Activated CD8-positive, alpha-beta memory T cell treated with anti-CD3 and anti-CD28 coated beads, Interleukin-2, amount 10 ng/mL, durations not matched to agents 7 days and 5 days (primary cell): ENCODE data around the gene PRR18. TPM values are rescaled to one million over a fixed set of nuclear protein-coding genes. Genes with fewer than 3 reads are reported as not detected.

ENCODE experiments used
- ATAC-seq: fragments of 150-1000 bp; cut with Tn5 transposase; one replicate; pipeline ENCODE4 v1.10.0; 2021; ENCODE audit warnings: moderate library complexity
- CTCF ChIA-PET: fragments of 350-600 bp; sonication (Branson Sonifier 250); formaldehyde crosslinking; loops from one replicate; lab custom pipeline; 2021; ENCODE audit warnings: antibody characterized with exemption; lab: Charles Lee
- DNase-seq: peaks from one replicate; pipeline ENCODE4 v3.0.0-alpha.2; 2020
- H3K27ac Mint-ChIP-seq: one replicate; pipeline ENCODE4 v1.8.0; 2021; ENCODE audit warnings: mild to moderate bottlenecking, mixed read lengths
- H3K27me3 Mint-ChIP-seq: one replicate; pipeline ENCODE4 v1.8.0; 2021; ENCODE audit warnings: mixed read lengths
- H3K36me3 Mint-ChIP-seq: one replicate; pipeline ENCODE4 v1.8.0; 2021; ENCODE audit warnings: mild to moderate bottlenecking, mixed read lengths
- H3K4me1 Mint-ChIP-seq: one replicate; pipeline ENCODE4 v1.8.0; 2021; ENCODE audit warnings: mixed read lengths
- H3K4me3 Mint-ChIP-seq: one replicate; pipeline ENCODE4 v1.8.0; 2021; ENCODE audit warnings: mild to moderate bottlenecking, moderate library complexity, mixed read lengths
- H3K9me3 Mint-ChIP-seq: one replicate; pipeline ENCODE4 v1.8.0; 2022; ENCODE audit warnings: low read depth, mixed read lengths
- total RNA-seq, 2 experiments: library from RNA; stranded (reverse); gene quantifications; one replicate each; pipeline ENCODE4 v1.2.3, GENCODE V29; 2021

PRR18 gene
- total RNA-seq, 2 experiments from 2014 or later, result not detected

DNA sequence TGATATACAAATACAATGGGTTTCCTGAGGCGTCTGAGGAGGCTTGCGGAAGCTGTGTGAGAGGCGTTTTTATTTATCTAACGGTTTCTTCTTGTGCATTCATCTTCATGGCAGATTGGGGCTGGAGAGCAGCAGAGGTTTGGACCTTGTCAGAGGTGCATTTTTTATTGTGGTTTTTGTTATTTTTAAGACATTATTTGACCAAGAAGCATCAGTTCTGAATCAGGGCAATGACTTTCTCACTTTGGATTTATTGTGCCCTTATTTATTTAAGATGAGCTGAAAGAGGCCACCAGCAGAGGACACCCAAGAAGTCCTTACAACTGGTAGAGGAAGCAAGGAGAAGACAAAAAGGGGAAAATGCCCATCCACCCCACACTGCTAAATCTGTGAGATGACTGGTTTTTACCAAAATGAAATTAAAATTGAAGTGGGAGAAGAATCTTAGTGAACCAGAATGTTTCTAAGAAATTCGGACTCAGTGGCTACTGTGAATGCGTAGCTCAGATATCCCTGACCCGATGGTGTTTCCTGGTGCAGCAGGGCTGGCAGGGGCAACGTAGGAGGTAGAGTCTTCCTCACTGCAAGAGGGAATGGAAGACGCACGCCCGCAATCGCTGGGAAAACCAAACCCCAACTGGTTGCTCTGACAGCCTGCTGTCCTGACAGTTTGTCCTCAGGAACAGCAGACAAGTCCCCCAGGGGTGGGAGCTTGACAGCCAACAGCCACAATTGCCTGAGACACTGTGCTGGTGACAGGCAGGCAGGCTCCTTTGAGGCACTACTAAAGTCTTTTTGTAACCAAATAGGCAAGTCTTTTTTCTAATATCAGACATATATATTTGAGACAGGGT is 14.2 kb downstream of the PRR18 start:
- ATAC-seq, result no peak
- Mint-ChIP-seq H3K27ac (no peak overlapping the region), H3K36me3 (no peaks in the 10 kb centered on the region)

DNA sequence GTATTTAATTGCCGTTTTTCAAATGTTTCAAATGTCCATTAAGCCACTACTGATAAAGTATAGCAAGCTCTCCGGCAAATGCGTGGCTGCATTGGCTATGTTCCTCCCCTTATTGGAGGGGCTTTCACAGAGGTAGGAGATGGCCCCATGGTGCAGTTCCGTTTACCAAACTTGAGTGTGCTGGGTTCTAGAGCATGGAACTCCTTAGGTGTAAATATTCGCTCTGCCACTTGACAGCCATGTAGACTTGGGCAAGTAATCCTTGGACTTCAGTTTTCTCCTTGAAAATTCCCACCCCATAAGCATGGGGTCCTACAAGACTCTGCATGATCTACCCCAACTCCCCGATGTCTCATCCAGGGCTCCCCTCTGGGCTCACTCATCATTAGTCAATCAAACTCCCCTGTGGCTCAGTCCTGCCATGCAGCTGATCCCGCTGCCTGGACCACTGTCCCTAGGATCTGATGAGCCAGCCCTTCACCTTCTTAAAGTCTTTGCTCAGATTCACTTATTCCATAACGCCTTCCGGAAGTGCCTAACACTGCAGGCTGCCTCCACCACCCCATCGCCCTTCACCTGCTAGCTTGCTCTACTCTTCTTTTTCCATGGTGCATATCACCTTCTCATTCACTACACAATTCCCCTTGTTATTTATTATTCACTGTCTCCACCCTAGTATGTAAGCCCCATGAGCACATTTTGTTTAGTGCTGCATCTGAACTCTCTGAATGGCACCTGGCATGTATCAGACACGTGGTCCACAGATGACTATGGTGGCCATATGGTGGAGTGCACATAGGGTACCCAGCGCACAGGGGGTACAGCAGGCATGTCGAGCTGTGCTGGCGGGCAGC is 18.8 kb downstream of the PRR18 start:
- H3K9me3 Mint-ChIP-seq, result no peaks in the 10 kb centered on the region
- ATAC-seq, result peak; percentile 72
- no peaks in the 10 kb centered on the region for H3K36me3 Mint-ChIP-seq
- no peak overlapping the region for H3K27ac Mint-ChIP-seq
- H3K27me3 Mint-ChIP-seq, result peaks cover 51% of the 10 kb centered on the region
- no peak overlapping the region for H3K4me3 Mint-ChIP-seq
- CTCF ChIA-PET, result interaction anchor here (0.7 to 1.3 kb wide), 2 partner anchors 13 to 111 kb away, joined by 3 to 4 read pairs; no protein-coding TSS in a partner anchor
- no peak for DNase-seq
- peaks cover 5% of the 10 kb centered on the region for H3K4me1 Mint-ChIP-seq

More for the DNA sequence above, 14.2 kb downstream of the PRR18 start:
- no peak for DNase-seq
- H3K4me3 Mint-ChIP-seq, result no peak overlapping the region
- peaks cover 5% of the 10 kb centered on the region for H3K4me1 Mint-ChIP-seq
- no peaks in the 10 kb centered on the region for H3K9me3 Mint-ChIP-seq
- CTCF ChIA-PET, result interaction anchor here (0.7 to 1.4 kb wide), 4 partner anchors 13 to 87 kb away, joined by 3 to 4 read pairs (median 3); no protein-coding TSS in a partner anchor
- peaks cover 67% of the 10 kb centered on the region for H3K27me3 Mint-ChIP-seq

DNA sequence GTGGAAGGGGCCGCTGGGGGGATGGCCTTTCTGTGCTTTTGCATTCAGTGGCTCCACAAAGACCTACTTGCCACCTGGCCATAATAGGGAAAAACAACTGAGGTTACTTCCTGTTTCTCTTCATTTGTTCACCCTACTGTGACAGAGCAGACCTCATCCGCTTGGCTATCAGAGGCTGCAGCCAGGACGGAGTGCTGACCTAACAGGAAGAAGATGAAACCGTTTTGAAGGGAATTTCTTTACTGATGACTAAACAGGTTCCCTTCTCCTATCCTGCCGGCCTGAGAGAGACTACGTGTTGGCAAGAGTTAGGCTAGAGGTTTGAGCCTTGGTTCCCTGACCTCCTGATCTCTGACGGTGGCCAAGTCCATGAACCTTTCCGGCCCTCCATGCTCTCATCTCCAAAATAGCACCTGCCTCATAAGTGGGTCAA is 21.3 kb downstream of the PRR18 start:
- no peak for ATAC-seq
- Mint-ChIP-seq H3K27me3 (peaks cover 38% of the 10 kb centered on the region), H3K36me3 (no peaks in the 10 kb centered on the region), H3K4me1 (peaks cover 2% of the 10 kb centered on the region), H3K9me3 (no peaks in the 10 kb centered on the region), H3K4me3 (no peak overlapping the region), H3K27ac (no peak overlapping the region)
- DNase-seq, result no peak
- CTCF ChIA-PET, result interaction anchor here (0.8 kb wide), 1 partner anchor 11 kb away, joined by 3 read pairs; no protein-coding TSS in a partner anchor

DNA sequence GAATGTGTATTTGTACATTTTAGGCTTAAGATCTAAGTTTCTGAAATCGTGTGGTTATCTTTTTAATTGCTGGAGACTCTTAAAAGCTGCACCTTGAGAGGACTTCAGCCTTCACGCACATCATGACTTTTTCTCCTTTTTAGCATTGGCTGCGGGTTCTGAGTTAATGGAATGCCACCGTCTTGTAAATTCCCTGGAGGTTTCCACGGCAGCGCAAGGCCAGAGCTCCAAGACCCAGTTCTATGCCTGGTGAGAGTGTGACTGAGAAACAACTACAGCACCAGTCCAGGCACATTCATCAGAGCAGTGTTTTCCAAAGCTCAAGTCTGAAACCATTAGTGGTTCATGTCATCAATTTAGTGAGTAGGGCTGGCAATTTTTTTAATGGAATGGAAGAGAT is 23.0 kb downstream of the PRR18 start:
- no peak overlapping the region for H3K27ac Mint-ChIP-seq
- no peak for DNase-seq
- CTCF ChIA-PET, result interaction anchor here (0.9 to 1.7 kb wide), 4 partner anchors 9 to 116 kb away, joined by 3 to 8 read pairs (median 4); no protein-coding TSS in a partner anchor
- peaks cover 34% of the 10 kb centered on the region for H3K27me3 Mint-ChIP-seq
- no peaks in the 10 kb centered on the region for H3K4me1 Mint-ChIP-seq
- H3K4me3 Mint-ChIP-seq, result no peak overlapping the region
- H3K36me3 Mint-ChIP-seq, result no peaks in the 10 kb centered on the region
- H3K9me3 Mint-ChIP-seq, result no peaks in the 10 kb centered on the region
- ATAC-seq, result no peak

DNA sequence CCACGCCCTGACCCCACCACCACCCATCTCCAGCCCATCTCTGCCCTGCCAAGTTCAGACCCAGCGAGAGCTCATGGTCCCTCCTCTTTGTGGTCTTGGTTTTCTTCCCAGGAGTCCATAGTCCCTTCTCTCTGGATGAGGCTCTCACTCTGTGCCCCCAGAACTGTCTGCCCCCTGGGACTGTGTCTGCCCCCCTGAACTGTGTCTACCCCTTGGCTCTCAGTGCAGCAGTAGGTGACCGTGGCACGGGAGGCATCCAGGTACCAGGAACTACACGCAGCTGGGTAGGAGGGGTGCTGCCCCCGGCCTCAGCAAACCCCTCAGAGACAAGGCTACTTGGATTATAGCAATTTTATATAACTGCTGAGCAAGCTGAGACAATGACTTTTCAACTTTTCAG is 23.6 kb downstream of the PRR18 start:
- CTCF ChIA-PET, result interaction anchor here (0.9 to 1.7 kb wide), 2 partner anchors 9 to 96 kb away, joined by 3 to 8 read pairs; no protein-coding TSS in a partner anchor
- DNase-seq (no peak), ATAC-seq (no peak)
- H3K27me3 Mint-ChIP-seq, result peaks cover 32% of the 10 kb centered on the region
- H3K4me1 Mint-ChIP-seq, result no peaks in the 10 kb centered on the region
- no peaks in the 10 kb centered on the region for H3K36me3 Mint-ChIP-seq
- H3K9me3 Mint-ChIP-seq, result no peaks in the 10 kb centered on the region
- H3K4me3 Mint-ChIP-seq, result no peak overlapping the region
- no peak overlapping the region for H3K27ac Mint-ChIP-seq

DNA sequence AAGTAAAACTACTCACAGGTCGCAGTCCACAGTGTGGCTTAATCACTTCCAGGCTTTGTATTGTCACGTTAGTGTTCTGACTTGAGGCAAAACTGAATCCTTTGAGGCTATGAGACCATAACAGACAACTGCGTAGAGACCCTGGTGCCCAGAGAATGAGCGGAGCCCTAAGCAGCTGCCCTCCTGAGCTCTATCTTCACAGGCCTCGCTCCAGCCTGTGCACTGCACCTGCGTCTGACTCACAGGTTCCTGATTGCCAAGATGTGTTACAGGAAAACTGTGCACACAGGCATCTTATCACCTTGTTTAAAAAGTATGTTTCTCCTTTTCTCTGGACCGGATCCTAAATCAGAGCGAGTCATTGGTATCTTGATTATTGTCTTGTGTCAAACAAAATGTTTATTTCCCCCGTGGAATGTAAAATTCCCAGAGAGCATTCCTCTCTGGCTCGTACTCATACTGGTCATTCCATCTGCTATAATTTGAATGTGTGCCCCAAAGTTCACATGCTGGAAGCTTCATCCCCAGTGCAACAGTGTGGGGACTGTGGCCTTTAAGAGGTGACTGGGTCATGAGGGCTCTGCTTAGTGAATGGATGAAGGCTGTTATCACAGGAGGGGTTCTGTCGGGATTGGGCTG is 25.7 kb downstream of the PRR18 start:
- no peak overlapping the region for H3K4me3 Mint-ChIP-seq
- H3K27ac Mint-ChIP-seq, result no peak overlapping the region
- peaks cover 29% of the 10 kb centered on the region for H3K27me3 Mint-ChIP-seq
- H3K4me1 Mint-ChIP-seq, result no peaks in the 10 kb centered on the region
- no peak for ATAC-seq
- CTCF ChIA-PET, result interaction anchor here (0.7 to 0.9 kb wide), 2 partner anchors 31 to 118 kb away, joined by 3 to 4 read pairs; no protein-coding TSS in a partner anchor
- DNase-seq, result no peak
- no peaks in the 10 kb centered on the region for H3K36me3 Mint-ChIP-seq
- no peaks in the 10 kb centered on the region for H3K9me3 Mint-ChIP-seq

DNA sequence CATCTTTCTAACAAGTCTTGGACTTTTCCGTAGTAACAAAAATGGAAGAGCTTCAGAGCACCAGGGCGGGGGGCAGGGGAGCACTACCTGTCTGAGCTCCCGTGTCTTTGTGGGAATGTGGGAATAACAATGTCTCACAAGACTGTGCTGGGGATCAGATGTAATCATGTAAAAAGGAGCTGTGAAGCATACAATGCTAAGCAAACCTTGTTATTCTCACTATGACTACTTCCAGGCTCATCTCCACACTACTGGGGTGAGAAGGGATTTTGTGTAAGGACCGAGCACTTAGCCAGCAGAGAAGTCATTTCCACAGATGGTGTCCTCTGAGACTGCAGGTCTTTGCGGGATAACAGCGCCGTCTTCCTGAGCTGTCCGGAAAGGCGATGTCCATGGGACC is 27.1 kb downstream of the PRR18 start:
- peaks cover 1% of the 10 kb centered on the region for H3K4me1 Mint-ChIP-seq
- no peak overlapping the region for H3K27ac Mint-ChIP-seq
- H3K27me3 Mint-ChIP-seq, result peaks cover 33% of the 10 kb centered on the region
- H3K36me3 Mint-ChIP-seq, result no peaks in the 10 kb centered on the region
- CTCF ChIA-PET, result interaction anchor here (1.5 to 2.4 kb wide), 3 partner anchors 17 to 120 kb away, joined by 3 to 10 read pairs (median 7); no protein-coding TSS in a partner anchor
- ATAC-seq (no peak), DNase-seq (no peak)
- no peak overlapping the region for H3K4me3 Mint-ChIP-seq
- H3K9me3 Mint-ChIP-seq, result no peaks in the 10 kb centered on the region

DNA sequence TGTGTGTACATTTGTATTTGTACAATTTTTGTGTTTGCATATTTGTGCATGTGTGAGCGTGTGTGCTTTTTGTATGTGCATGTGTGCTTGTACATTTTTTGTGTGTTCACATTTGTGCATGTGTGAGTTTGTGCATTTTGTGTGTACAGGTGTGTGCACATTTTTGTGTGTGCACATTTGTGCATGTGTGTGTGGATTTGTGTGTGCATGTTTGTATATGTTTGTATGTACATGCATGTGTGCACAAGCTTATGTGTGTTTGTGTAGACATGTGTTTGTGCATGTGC is 28.9 kb downstream of the PRR18 start:
- Mint-ChIP-seq H3K27ac (no peak overlapping the region), H3K4me1 (peaks cover 7% of the 10 kb centered on the region), H3K4me3 (no peak overlapping the region), H3K27me3 (peaks cover 29% of the 10 kb centered on the region), H3K36me3 (no peaks in the 10 kb centered on the region), H3K9me3 (no peaks in the 10 kb centered on the region)
- no peak for ATAC-seq
- DNase-seq, result no peak
- CTCF ChIA-PET, result interaction anchor here (0.7 to 2.4 kb wide), 2 partner anchors 102 to 122 kb away, joined by 3 to 10 read pairs; no protein-coding TSS in a partner anchor

DNA sequence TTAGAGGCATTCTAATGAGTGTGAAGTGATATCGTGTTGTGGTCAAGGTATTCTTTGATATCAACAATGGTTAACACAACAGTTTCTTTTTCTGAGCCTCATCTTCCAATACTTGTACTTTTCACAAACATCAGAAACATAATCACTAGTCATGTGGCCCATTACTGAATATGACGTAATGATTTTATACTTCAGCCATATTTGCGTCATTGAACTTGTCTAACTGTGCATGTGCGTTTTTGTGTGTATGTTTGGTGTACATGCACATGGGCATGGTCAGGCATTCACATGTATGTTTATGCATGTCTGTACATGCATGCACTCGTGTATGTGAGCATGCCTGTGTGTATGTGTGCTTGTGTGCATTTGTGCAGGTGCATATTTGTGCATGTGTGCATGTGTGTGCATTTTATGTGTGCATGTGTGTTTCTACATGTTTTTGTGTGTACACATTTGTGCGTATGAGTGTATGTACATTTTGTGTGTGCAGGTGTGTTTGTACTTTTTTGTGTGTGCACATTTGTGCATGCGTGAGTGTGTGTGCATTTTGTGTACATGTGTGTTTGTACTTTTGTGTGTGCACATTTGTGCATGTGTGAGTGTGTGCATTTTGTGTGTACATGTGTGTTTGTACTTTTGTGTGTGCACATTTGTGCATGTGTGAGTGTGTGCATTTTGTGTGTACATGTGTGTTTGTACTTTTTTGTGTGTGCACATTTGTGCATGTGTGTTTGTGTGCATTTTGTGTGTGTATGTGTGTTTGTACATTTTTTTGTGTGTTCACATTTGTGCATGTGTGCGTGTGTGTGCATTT is 29.4 kb downstream of the PRR18 start:
- Mint-ChIP-seq H3K27me3 (peaks cover 29% of the 10 kb centered on the region), H3K4me1 (peaks cover 7% of the 10 kb centered on the region), H3K27ac (no peak overlapping the region), H3K36me3 (no peaks in the 10 kb centered on the region), H3K9me3 (no peaks in the 10 kb centered on the region), H3K4me3 (no peak overlapping the region)
- no peak for ATAC-seq
- DNase-seq, result no peak
- CTCF ChIA-PET, result interaction anchor here (2.4 to 2.9 kb wide), 2 partner anchors 103 to 122 kb away, joined by 10 to 28 read pairs; no protein-coding TSS in a partner anchor

DNA sequence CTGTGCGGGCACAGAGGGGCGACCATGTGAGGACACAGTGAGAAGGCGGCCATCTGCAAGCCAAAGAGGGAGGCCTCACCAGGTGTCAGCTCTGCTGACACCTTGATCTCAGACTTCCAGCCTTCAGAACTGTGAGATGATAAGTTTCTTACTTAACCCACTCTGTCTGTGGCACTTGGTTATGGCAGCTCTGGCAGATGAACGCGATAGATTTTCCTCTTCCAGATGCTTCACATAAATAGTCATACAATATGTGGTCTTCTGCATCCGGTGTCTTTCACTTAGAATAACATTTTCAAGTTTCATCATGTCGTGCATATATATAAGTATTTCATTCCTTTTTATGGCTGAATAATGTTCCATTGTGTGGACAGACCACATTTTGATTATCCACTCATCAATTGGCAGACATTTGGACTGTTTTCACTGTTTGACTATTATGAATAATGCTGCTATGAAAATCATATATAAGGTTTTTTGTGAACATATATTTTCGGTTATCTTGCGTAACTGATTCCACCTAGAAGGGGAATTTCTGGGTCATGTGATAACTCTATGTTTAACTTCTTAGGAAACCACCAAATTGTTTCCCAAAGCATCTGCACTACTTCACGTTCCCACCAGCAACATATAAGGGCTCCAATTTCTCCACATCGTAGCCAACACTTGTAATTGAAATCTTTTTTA is 30.2 kb downstream of the PRR18 start:
- no peak for DNase-seq
- CTCF ChIA-PET, result interaction anchor here (1.5 to 2.9 kb wide), 4 partner anchors 99 to 123 kb away, joined by 4 to 28 read pairs (median 9); no protein-coding TSS in a partner anchor
- H3K27ac Mint-ChIP-seq, result no peak overlapping the region
- no peak overlapping the region for H3K4me3 Mint-ChIP-seq
- H3K4me1 Mint-ChIP-seq, result peaks cover 7% of the 10 kb centered on the region
- no peaks in the 10 kb centered on the region for H3K36me3 Mint-ChIP-seq
- H3K9me3 Mint-ChIP-seq, result no peaks in the 10 kb centered on the region
- H3K27me3 Mint-ChIP-seq, result peaks cover 29% of the 10 kb centered on the region
- no peak for ATAC-seq

DNA sequence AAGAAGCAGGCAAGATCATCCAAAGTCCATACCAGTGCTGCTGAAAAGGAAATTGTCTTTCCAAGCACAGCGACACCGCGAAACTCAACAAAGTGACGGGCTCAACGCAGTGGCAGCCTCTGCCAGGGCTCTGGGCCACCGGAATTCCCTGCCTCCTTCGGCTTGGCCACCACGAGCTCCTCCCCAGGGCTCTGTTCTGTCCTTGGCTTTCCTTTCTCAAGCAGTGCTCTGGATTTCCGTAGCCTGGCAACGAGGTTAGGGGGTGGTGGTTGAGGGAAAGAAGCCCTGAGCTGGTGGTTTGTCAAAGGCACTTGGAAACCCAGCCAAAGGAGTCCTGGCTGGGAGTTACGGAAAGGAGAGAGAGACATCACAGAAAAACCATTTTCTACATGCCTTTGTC is 31.2 kb downstream of the PRR18 start:
- Mint-ChIP-seq H3K4me3 (no peak overlapping the region), H3K4me1 (peaks cover 7% of the 10 kb centered on the region), H3K27ac (no peak overlapping the region), H3K36me3 (no peaks in the 10 kb centered on the region), H3K27me3 (peaks cover 23% of the 10 kb centered on the region), H3K9me3 (no peaks in the 10 kb centered on the region)
- CTCF ChIA-PET, result interaction anchor here (0.8 to 2.9 kb wide), 11 partner anchors 13 to 126 kb away, joined by 3 to 28 read pairs (median 4); no protein-coding TSS in a partner anchor
- DNase-seq (no peak), ATAC-seq (no peak)
